22Rv1 (cell line): ENCODE data around the gene SPTBN2.

Experiments used
- ZFX ChIP-seq: fragments of 450-650 bp; IDR thresholded peaks from 2 replicates; pipeline ENCODE4 v1.6.1; 2017; ENCODE audit warnings: antibody characterized with exemption, borderline replicate concordance
- TF ChIP-seq, protein P1 (sequence below): fragments of 450-650 bp; IDR thresholded peaks from 2 replicates; pipeline ENCODE4 v1.5.1; 2017; ENCODE audit warnings: mild to moderate bottlenecking

DNA sequence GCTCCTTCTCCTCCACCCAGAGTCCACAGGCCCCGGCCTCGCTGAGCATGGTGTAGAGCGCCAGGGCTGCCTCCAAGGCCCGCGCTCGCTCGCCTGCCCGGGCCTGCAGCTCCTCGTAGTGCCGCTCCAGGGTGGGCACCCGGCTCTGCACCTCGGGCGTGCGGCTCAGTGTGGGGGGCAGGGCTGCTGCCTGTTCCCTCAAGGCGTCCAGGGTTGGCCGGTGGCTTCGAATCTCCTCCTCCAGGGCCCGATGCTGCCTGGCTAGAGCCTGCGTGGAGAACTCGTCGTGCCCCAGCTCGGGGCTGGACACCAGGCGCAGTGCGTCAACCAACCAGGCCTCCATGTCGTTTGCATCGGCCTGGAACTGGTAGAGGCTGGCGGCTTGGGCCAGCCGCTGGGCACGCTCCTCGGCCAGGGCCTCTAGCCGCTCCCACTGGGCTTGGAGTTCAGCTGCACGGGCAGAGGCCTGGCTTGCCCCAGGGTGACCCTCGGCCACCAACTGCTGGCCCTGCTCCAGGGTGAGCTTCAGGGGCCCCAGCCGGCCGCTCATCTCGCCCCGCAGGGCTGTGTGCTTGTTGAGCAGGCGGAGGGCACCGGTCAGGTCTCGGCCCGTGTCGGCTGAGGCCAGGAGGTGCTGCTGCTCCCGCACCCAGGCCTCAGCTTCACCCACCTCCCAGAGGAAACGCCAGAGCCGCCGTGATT is 24.2 kb downstream of the SPTBN2 start:
- TF ChIP-seq, protein P1, sequence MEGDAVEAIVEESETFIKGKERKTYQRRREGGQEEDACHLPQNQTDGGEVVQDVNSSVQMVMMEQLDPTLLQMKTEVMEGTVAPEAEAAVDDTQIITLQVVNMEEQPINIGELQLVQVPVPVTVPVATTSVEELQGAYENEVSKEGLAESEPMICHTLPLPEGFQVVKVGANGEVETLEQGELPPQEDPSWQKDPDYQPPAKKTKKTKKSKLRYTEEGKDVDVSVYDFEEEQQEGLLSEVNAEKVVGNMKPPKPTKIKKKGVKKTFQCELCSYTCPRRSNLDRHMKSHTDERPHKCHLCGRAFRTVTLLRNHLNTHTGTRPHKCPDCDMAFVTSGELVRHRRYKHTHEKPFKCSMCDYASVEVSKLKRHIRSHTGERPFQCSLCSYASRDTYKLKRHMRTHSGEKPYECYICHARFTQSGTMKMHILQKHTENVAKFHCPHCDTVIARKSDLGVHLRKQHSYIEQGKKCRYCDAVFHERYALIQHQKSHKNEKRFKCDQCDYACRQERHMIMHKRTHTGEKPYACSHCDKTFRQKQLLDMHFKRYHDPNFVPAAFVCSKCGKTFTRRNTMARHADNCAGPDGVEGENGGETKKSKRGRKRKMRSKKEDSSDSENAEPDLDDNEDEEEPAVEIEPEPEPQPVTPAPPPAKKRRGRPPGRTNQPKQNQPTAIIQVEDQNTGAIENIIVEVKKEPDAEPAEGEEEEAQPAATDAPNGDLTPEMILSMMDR, result no peak
- no peak for TF ChIP-seq ZFX
